ENCODE data around the gene TBC1D13. TPM values are rescaled to one million over a fixed set of nuclear protein-coding genes. Genes with fewer than 3 reads are reported as not detected.

The TBC1D13 gene
- total RNA-seq, 2 donors from 2014 or later = 15.7 to 16.9 TPM

- intact Hi-C loops (cut with DNase I) = no loop called here
- ATAC-seq (peak; percentile 6 to 18), DNase-seq (peak; percentile 54)
Measured at GRCh38 chr9:128818839-128819715, 32.0 kb downstream of the TBC1D13 start.

DNA sequence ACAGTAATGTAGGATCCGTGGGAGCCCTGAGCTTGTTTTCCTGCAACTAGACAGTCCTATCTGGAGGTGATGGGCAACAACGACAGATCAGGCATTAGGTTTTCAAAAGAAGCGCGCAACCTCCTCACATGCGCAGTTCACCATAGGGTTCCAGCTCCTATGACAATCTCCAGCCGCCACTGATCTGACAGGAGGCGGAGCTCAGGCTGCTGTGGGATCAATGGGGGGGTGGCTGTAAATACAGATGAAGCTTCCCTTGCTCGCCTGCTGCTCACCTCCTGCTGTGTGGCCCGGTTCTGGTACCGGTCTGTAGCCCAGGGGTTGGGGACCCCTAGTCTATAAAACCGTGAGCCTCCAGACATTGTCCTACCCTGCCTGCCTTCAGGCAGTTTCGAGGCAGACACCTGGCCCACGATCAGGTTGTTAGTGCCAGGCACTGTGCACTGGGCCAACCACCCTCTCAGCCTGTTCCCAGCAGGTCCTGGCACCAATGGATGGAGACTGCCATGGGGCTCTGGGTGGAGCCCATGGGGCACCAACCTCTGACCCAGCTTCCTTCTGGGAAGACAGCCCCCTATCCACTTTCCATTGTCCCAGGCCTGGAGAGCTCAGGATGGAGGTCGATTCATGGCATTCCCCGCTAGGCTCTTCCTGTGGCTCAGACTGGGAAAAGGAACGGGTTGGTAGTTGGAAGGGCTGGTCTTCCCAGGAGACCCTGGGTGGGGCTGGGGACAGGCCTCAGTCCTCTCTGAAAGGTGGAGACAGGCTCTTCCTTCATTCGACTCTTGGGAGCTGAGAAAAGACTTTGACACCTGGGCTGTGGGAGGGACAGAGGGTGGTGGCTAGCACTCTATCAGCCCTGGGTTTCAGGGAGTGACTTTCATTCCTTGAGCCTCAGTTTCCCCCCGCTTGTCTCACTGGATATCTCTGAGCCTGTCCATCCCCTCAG, 32.9 kb downstream of the TBC1D13 start:
- ATAC-seq = peak; percentile 28 to 34
- DNase-seq = peak; percentile 61
- intact Hi-C loops (cut with DNase I) = no loop called here

DNA sequence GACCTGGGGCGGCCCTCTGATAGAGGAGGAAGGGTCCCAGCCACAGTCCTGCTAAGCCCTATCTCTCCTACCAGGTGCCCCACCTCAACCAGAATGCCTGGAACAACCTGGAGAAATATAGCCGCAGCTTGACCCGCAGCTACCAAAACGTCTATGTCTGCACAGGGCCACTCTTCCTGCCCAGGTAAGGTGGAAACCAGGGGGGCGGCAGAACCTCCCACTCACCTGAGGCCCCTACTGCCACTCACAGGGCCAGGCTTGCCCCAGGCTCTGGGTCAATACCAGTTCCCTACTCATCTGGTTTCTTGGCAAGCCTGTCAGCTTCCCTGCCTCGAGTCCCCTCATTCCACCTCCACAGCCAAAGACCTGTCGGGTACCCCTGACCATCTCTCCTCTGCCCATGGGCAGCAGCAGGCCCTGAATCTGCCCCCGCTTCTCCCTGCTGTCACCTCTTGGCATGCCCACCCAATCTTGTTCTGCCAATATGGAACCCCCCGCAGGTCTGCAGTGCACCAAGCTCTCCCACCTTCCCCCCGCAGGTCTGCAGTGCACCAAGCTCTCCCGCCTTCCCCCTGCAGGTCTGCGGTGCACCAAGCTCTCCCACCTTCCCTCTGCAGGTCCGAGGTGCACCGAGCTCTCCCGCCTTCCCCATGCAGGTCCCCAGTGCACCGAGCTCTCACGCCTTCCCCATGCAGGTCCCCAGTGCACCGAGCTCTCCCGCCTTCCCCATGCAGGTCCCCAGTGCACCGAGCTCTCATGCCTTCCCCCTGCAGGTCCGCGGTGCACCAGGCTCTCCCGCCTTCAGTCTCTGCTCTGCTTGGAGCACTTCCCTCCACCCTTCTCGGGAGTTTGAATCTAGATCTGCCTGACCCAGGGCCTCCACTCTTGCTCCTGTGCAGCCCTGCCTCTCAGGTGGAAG, 33.9 kb downstream of the TBC1D13 start:
- intact Hi-C loops (cut with DNase I) = no loop called here
- DNase-seq (no peak), ATAC-seq (no peak)

- intact Hi-C loops (cut with DNase I) = no loop called here
- no peak for ATAC-seq
- DNase-seq = no peak
Measured at GRCh38 chr9:128821584-128822406, 34.7 kb downstream of the TBC1D13 start.

DNA sequence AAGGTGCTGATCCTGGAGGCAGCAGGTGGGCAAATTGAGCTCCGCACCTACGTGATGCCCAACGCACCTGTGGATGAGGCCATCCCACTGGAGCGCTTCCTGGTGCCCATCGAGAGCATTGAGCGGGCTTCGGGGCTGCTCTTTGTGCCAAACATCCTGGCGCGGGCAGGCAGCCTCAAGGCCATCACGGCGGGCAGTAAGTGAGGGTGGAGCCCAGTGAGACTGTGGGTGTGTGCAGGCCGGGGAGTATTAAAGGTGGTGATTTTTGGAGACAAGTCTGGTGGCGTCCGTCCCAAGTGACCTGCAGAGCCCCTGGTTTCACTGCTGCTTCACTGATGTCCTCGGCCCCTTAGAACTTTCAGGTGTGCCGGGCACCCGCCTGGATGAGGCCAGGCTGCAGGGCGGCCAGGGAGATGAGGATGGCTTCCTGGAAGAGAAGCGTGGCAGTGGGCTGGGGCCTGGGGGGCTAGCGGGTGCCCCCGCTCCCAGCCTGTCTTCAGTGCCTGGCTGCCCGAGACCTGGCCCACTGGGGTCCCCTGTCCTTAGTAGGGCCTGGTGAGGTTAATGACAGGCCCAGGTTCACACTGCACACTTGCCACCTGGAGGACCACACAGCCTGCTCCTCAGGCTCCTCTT, 35.5 kb downstream of the TBC1D13 start:
- DNase-seq (no peak), ATAC-seq (no peak)
- intact Hi-C loops (cut with DNase I) = no loop called here

- DNase-seq (no peak), ATAC-seq (no peak)
- intact Hi-C loops (cut with DNase I) = no loop called here
Measured at GRCh38 chr9:128823362-128823902, 36.4 kb downstream of the TBC1D13 start.

GRCh38 chr9:128823903-128824406, 36.9 kb downstream of the TBC1D13 start:
- DNase-seq = no peak
- no peak for ATAC-seq
- intact Hi-C loops (cut with DNase I) = no loop called here

DNA sequence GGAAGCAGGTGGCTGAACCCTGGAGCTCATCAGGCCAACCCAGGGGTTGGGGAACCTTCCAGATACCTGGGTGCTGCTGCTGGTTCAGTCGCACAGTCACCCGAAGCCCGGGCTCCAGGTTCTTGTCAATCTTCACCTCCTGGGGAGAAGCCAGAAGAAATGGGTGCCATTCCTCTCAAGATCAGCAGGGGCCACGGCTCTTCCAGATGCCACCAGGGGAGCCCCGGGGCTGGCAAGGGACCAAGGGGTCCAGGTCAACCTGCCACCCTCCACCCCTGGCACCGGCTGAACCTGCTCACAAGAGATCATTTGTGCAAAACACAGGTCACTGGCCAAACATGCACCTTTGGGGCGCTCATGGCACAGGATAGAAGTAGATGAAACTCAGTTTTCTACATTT, 37.9 kb downstream of the TBC1D13 start:
- ATAC-seq (no peak), DNase-seq (no peak)
- intact Hi-C loops (cut with DNase I) = no loop called here

GRCh38 chr9:128825923-128826700, 39.1 kb downstream of the TBC1D13 start:
- intact Hi-C loops (cut with DNase I) = no loop called here
- DNase-seq (no peak), ATAC-seq (no peak)

DNA sequence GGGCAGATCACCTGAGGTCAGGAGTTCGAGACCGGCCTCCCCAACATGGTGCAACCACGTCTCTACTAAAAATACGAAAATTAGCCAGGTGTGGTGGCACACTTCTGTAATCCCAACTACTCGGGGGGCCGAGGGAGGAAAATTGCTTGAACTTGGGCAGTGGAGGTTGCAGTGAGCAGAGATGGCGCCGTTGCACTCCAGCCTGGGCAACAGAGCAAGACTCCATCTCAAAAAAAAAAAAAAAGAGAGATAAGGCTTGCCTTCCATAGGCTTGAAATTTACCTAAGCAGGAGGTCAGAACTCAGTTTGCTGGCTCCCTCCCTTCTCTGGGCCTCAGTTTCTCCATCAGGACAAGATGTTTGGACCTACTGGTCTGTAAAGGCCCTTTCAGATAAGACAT, 41.2 kb downstream of the TBC1D13 start:
- no peak for DNase-seq
- intact Hi-C loops (cut with DNase I) = no loop called here
- no peak for ATAC-seq

GRCh38 chr9:128828719-128829452, 41.8 kb downstream of the TBC1D13 start:
- ATAC-seq (peak in 1 of 2 donors; percentile 1), DNase-seq (no peak)
- intact Hi-C loops (cut with DNase I) = no loop called here

DNA sequence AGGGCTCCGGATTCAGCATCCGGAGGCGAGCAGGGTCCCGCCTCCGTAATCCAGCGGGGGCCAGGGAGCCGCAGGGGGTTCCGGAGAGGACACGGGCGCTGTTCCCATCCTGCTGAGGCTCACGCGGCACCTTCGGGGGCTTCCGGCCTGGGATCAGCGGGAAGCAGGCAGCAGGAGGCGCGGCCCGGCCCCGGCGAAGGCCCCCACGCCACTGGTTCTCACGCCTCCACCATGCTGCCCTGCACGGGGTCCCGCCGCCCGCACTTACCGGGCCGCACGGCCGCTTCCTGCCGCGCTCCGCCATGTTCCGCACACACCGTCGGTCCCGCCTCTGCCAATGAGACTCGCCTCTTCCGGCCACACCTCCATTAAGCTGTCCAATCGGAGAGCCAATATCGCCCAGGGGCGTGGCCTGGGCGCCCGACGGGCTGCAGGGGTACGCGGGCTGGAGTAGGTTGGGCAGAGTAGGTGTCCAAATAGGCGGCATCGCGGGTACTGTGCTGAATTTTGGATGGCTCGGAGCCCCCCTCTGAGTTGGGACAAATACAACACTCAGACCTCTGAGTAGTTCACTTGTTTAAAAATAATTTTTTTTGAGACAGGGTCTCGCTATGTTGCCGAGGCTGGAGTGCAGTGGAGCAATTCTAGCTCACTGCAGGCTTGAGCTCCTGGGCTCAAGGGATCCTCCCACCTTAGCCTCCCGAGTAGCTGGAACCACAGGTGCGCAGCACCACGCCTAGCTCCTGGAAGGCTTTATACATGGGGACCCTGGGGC, 42.6 kb downstream of the TBC1D13 start, which contains the start of gene SPOUT1:
Gene SPOUT1, minus strand, starts transcription at position 318 of the 775 bp plus-strand sequence. Its CDS starts 14 bp downstream, at position 304.
- intact Hi-C loops (cut with DNase I) = no loop called here
- DNase-seq (peak; percentile 94), ATAC-seq (peak; percentile 99 to 100)

DNA sequence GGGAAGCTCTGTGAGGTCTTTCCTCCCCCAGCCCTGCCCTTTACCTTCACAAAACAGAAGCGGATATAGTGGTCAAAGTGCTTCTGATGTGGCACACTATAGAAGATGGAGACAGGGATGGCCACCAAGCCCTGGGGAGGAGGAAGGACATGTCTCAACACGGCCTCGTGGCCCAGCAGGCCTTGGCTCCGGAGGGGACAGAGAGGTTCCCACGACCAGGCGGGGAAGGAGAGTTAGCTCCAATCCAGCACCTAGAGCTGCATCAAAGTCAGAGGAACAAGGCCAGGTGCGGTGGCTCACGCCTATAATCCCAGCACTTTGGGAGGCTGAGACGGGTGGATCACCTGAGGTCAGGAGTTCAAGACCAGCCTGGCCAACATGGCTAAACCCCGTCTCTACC, 46.6 kb downstream of the TBC1D13 start:
- ATAC-seq (no peak), DNase-seq (no peak)
- intact Hi-C loops (cut with DNase I) = no loop called here

DNA sequence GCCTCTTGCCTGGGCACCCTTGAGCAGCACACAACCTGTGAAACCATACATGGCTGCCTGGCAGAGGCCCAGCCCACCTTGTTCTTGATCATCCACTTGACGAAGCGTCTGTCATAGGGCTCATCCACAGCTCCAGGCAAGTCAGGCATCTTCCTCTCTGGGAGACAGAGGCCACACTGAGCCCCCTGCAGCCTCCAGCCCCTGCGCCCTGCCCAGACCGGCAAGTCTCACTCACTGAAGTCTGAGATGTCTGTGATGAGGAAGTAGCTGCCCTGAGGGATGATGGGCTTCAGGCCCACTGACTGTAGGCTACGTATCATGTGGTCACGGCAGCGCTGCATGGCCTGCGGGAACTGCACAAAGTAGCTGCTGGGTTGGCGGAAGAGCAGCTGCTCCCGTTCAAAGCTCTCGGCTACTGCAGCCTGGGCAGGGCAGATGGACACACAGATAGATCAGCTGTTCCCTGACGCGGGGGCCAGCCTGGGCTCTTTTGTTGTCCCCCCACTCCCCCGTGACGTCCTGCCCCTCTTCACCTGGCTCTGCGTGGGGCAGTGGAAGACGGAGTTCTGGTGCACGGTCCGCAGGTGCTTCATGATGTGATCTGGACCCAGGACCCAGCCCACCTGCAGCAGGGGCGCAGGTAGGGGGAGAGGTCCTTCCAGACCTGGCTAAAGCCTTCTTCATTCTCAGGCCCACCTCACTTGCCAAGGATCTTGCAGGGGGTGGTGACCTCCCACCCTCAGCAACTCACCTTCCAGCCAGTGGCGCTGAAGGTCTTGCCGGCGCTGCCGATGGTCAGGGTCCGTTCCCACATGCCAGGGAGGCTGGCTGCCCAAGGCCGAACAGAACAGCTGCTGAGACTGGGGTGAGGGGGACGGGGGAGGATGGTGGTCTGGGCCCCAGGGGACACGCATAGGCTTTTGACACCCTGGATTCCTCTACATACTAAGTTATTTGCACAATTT, 48.5 kb downstream of the TBC1D13 start:
- ATAC-seq (no peak), DNase-seq (no peak)

More for the DNA sequence above, 48.5 kb downstream of the TBC1D13 start:
- intact Hi-C loops (cut with DNase I) = no loop called here
